Measurements from ENCODE around the gene ZNF439.

- no peak for TF ChIP-seq YY1 (IDR thresholded peaks at IDR 0.05; ENCODE audit: insufficient read depth, insufficient read length)
- TF ChIP-seq ZNF274 (IDR thresholded peaks at IDR 0.05; ENCODE audit: low read depth, low read length) = no peak
- no peak for TF ChIP-seq SUZ12 (IDR thresholded peaks at IDR 0.05; ENCODE audit: extremely low read depth, insufficient read depth, insufficient read length)
Measured at GRCh38 chr19:11880598-11880997, 32.1 kb downstream of the ZNF439 start.

Measured in NT2/D1 (cell line).